ENCODE measurements around the gene CDIP1.
A peak's percentile ranks its signal among the peaks of the same experiment; 100 is the strongest.
"Not testable (repeated sequence)": the region's sequence is repeated elsewhere in the genome, so short reads cannot be mapped to it uniquely, and the experiment has no call there.

CDIP1 gene

GRCh38 chr16:4538350-4539235, at the start of gene CDIP1:
TSS of gene CDIP1 (minus strand) at chr16:4538773. CDS start at chr16:4514130, 24,643 bp downstream.
- DNase-seq (ENCODE audit: low spot score): peak; percentile 94

DNA sequence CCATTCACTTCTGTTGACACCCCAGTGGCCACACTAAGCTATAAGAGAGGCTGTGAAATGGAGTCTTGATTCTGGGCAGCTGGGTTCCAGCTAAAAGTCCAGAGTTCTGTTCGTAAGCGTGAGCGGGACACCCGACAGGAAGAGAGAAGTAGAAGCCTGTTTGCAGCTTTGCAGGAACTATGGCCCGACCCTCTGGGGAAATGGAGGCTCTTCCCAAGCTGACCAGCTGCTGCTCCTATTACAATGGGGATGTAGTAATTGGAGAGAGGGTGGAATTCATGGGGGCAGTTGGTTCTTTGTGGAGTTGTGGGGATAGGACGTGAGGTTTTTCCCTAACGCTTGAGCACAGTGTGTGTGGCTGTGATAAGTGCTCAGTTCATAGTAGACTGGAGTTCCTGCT, 47.7 kb upstream of the CDIP1 start:
- no peak for DNase-seq (ENCODE audit: low spot score)

- DNase-seq (ENCODE audit: low spot score): no peak
Observed at GRCh38 chr16:4583906-4584305, 45.3 kb upstream of the CDIP1 start.

- DNase-seq (ENCODE audit: low spot score): no peak
Observed at GRCh38 chr16:4580250-4580649, 41.7 kb upstream of the CDIP1 start.

- no peak for DNase-seq (ENCODE audit: low spot score)
Observed at GRCh38 chr16:4578961-4579530, 40.5 kb upstream of the CDIP1 start.

GRCh38 chr16:4576008-4576407, 37.4 kb upstream of the CDIP1 start:
- DNase-seq (ENCODE audit: low spot score): no peak

DNA sequence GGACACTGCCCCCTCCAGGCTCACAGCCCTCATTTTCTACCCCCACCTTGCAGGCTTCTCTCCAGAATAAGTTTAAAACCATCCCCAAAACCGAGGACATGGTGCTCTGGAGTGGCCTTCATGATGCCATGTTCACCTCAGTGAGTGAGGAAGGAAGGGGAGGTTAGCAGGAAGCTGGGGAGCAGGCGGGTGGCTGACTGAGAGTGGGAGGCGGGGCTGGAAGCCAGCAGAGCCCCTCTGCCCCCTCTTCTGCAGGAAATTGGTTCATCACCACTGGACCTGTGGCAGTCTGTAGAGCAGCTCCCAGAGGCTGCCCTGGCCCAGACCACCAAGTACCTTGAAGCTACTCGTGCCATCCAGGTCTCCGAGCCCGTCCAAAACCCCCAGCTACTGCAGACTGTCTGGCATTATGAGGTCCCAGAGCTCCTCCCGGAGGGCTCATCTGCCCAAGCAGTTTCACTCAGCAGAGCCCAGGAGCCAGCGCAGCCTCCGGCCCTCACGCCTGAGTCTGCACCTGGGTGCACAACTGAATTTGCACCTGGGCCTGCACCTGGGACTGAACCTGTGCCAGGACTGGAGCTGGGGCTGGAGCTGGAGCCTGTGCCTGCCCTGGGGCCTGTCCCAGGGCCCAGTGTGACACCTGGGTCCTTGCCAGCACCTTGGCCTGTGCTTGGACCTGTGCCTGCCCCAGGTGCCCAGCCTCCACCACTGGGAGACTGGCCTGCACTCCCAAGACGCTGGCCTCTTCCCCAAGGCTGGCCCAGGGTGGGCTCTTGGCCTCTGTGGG, 36.5 kb upstream of the CDIP1 start:
- DNase-seq (ENCODE audit: low spot score): no peak

GRCh38 chr16:4573926-4574325, 35.4 kb upstream of the CDIP1 start:
- not testable (repeated sequence) for DNase-seq (ENCODE audit: low spot score)

DNA sequence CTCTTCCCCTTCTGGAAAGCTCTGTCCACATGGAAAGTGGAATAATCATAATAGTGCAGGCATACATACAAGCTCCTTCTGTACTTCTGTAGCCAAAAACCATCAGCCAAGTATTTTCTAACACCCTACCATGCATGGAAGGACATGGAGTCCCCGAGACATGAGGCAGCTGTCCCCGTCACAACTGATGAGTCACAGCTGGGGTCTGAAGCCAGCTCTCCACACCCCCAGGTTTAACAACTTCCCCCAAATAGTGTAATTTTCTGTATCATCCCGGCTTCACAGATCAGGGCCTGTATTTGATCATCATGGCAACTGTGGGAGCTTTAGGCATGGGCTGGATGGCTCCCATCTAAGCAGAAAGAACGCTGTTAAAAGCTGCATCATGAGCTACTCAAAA, 34.1 kb upstream of the CDIP1 start:
- no peak for DNase-seq (ENCODE audit: low spot score)

DNA sequence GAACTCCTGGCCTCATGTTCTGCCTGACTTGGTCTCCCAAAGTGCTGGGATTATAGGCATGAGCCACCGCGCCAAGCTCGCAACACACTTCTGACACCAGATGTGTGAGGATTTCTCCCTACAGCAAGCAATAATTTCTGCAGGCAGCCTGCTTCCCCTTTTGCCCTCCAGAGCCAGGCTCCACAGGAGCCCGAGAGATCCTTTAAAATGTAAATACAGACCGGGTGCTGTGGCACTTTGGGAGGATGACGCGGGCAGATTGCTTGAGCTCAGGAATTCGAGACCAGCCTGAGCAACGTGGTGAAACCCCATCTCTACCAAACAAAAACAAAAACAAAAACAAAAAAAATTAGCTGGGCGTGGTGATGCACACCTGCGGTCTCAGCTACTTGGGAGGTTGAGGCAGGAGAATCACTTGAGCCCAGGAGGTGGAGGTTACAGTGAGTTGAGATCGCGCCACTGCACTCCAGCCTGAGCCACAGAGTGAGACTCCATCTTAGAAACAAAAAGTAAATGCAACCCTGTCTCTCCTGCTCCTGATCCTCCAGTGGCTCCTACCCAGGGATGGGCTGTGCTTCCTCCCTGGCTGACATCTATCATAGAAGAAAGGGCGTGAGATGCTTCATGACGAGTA, 32.2 kb upstream of the CDIP1 start:
- DNase-seq (ENCODE audit: low spot score): no peak

DNA sequence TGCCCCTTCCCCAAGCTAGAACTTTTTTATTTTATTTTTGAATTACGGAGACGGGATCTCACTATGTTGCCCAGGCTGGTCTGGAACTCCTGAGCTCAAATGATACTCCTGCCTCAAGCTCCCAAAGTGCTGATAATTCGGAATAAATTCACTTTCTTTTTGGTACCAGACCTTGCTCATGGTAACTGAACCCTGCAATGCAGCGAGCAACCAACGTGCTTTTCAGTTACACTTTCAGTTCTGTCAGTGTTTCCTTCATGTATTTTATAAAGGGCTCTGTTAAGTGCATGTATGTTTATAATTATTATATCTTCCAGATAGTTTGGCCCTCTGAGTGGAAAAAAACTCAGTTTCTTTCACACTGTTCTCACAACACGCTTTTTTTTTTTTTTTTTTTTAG, 31.5 kb upstream of the CDIP1 start:
- DNase-seq (ENCODE audit: low spot score): no peak

GRCh38 chr16:4566144-4566543, 27.6 kb upstream of the CDIP1 start:
- DNase-seq (ENCODE audit: low spot score): no peak

- DNase-seq (ENCODE audit: low spot score): no peak
Observed at GRCh38 chr16:4564661-4565267, 26.2 kb upstream of the CDIP1 start.

DNA sequence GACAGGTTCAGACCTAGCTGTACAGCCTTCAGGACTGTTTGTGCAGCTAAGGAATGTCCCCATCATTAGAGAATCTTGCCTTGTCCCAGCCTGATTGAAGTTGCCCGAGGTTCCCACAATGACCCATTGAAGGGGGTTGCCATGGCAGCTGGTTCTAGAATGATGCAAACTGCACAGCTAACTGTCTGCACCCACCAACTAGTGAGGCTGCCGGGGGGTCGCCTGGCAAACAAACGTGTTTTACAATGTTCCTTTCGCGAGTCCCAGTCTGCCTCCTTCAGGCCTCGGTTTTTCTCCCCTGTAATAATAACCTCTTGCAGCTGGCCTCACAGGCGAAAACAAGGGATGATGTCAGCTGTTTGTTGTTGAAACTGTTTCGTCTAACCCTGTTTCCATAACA, 23.0 kb upstream of the CDIP1 start:
- DNase-seq (ENCODE audit: low spot score): no peak

GRCh38 chr16:4557973-4558372, 19.4 kb upstream of the CDIP1 start:
- DNase-seq (ENCODE audit: low spot score): no peak

- DNase-seq (ENCODE audit: low spot score): no peak
Observed at GRCh38 chr16:4556580-4556979, 18.0 kb upstream of the CDIP1 start.

GRCh38 chr16:4556112-4556511, 17.5 kb upstream of the CDIP1 start, which contains the start of gene C16orf96:
TSS of gene C16orf96 (plus strand) at chr16:4556340. CDS start at chr16:4556490, 150 bp downstream.
- no peak for DNase-seq (ENCODE audit: low spot score)

- no peak for DNase-seq (ENCODE audit: low spot score)
Observed at GRCh38 chr16:4552541-4552940, 14.0 kb upstream of the CDIP1 start.

GRCh38 chr16:4550591-4550990, 12.0 kb upstream of the CDIP1 start:
- no peak for DNase-seq (ENCODE audit: low spot score)

DNA sequence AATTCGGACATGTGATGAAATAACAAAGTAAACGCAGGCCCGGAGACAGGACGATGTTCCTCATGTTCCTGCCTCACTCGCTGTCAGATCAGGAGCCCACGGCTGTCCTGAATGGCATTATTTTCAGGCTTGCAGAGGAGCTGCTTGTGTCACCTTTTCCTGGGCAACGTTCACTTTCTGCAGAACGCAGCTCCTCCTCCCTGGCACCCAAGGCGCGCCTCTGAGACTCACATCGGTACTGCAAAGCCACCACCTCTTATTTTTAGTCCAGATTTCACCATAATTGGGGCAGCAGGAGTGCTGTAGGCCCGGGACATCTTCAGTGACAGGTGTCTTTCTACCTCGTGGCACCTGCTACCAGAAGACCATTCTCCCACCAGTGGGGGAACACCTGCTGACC, 9.6 kb upstream of the CDIP1 start:
- no peak for DNase-seq (ENCODE audit: low spot score)

GRCh38 chr16:4544473-4544872, 5.9 kb upstream of the CDIP1 start:
- DNase-seq (ENCODE audit: low spot score): no peak

All from D341Med (cell line).